Measurements from ENCODE around the gene C10orf71.

GRCh38 chr10:49304137-49304536 lies 5.2 kb downstream of the C10orf71 start:
- TF ChIP-seq CTCF (IDR thresholded peaks at IDR 0.05; ENCODE audit: low read length) (no peak), EZH2 (optimal IDR thresholded peaks at IDR 0.05; ENCODE audit: low read depth, low read length) (no peak)
